Thoracic aorta (tissue), 2 donors: ENCODE data around the gene VPS35L. TPM values are rescaled to one million over a fixed set of nuclear protein-coding genes. Genes with fewer than 3 reads are reported as not detected.
A peak's percentile ranks its signal among the peaks of the same experiment; 100 is the strongest.

Source experiments
- ATAC-seq: fragments of 150-250 bp; one replicate; pipeline ENCODE4 v1.8.0; 2017; ENCODE audit warnings: low read depth; ENCODE audit not compliant: insufficient number of reproducible peaks, low FRiP score
- DNase-seq: peaks from one replicate; pipeline ENCODE4 v3.0.0-alpha.2; 2020; ENCODE audit warnings: low spot score
- H3K27ac ChIP-seq, 2 donors: fragments of 200-600 bp; sonication (generic); 1 replicate in 1 of 2; 2 replicates in 1 of 2; pipeline ENCODE4 v1.5.1; 2016; ENCODE audit warnings: mild to moderate bottlenecking in 2 of 2, moderate library complexity in 2 of 2
- H3K27me3 ChIP-seq: fragments of 200-600 bp; sonication (generic); replicated peaks from 2 replicates; pipeline ENCODE4 v1.6.0; 2016; ENCODE audit warnings: mild to moderate bottlenecking; ENCODE audit not compliant: insufficient read depth
- H3K36me3 ChIP-seq: fragments of 200-600 bp; sonication (generic); one replicate; pipeline ENCODE4 v1.5.1; 2016
- H3K4me1 ChIP-seq, 2 donors: fragments of 200-600 bp; sonication (generic); 1 replicate in 1 of 2; 2 replicates in 1 of 2; pipeline versions ENCODE4 v1.5.1 to v1.6.0; 2016; ENCODE audit warnings: low read depth in 2 of 2, mild to moderate bottlenecking in 1 of 2; ENCODE audit not compliant: control insufficient read depth in 1 of 2
- H3K4me3 ChIP-seq: fragments of 200-600 bp; sonication (generic); 2 replicates; pipeline ENCODE4 v1.5.1; 2016; ENCODE audit warnings: mild to moderate bottlenecking
- H3K9me3 ChIP-seq: fragments of 200-600 bp; sonication (generic); 2 replicates; pipeline ENCODE4 v1.5.1; 2016
- CTCF ChIP-seq: fragments of 200-600 bp; sonication (generic); IDR thresholded peaks from one replicate; pipeline ENCODE4 v1.5.1; 2019; ENCODE audit warnings: antibody characterized with exemption
- total RNA-seq, 2 donors: library from RNA; depleted of rRNA; stranded (reverse); fragments of >200 nt; gene quantifications; one replicate each; pipeline versions ENCODE4 v1.1.0 to v1.2.3, GENCODE V29; 2016

Gene VPS35L
- total RNA-seq, 2 donors from 2014 or later, result 38.2 to 41.6 TPM

GRCh38 chr16:19555938-19556771, 652 bp downstream of the VPS35L start:
- no peaks in the 10 kb centered on the region for H3K9me3 ChIP-seq
- ATAC-seq (no peak), DNase-seq (no peak)
- H3K27ac ChIP-seq, result peak overlapping the region; percentile 86 to 91
- H3K4me1 ChIP-seq, result peaks cover 7 to 12% of the 10 kb centered on the region in 2 donors
- peak overlapping the region; percentile 85 for H3K4me3 ChIP-seq
- TF ChIP-seq CTCF, result no peak
- no peaks in the 10 kb centered on the region for H3K27me3 ChIP-seq
- no peaks in the 10 kb centered on the region for H3K36me3 ChIP-seq

GRCh38 chr16:19559242-19559910, 3.9 kb downstream of the VPS35L start:
- H3K27me3 ChIP-seq, result no peaks in the 10 kb centered on the region
- peak; percentile 59 for TF ChIP-seq CTCF
- peaks cover 7 to 12% of the 10 kb centered on the region in 2 donors for H3K4me1 ChIP-seq
- ATAC-seq (no peak), DNase-seq (no peak)
- H3K9me3 ChIP-seq, result no peaks in the 10 kb centered on the region
- H3K27ac ChIP-seq, result no peak overlapping the region
- H3K4me3 ChIP-seq, result no peak overlapping the region
- no peaks in the 10 kb centered on the region for H3K36me3 ChIP-seq

GRCh38 chr16:19560078-19560477, 4.6 kb downstream of the VPS35L start:
- no peak overlapping the region for H3K27ac ChIP-seq
- H3K27me3 ChIP-seq, result no peaks in the 10 kb centered on the region
- H3K4me1 ChIP-seq, result peaks cover 4 to 12% of the 10 kb centered on the region in 2 donors
- H3K4me3 ChIP-seq, result no peak overlapping the region
- no peaks in the 10 kb centered on the region for H3K36me3 ChIP-seq
- ATAC-seq, result no peak
- H3K9me3 ChIP-seq, result no peaks in the 10 kb centered on the region
- no peak for TF ChIP-seq CTCF
- no peak for DNase-seq

- no peaks in the 10 kb centered on the region for H3K27me3 ChIP-seq
- no peak overlapping the region for H3K27ac ChIP-seq
- peaks cover 12% of the 10 kb centered on the region for H3K36me3 ChIP-seq
- no peaks in the 10 kb centered on the region for H3K4me1 ChIP-seq
- H3K4me3 ChIP-seq, result no peak overlapping the region
- ATAC-seq (no peak), DNase-seq (no peak)
- H3K9me3 ChIP-seq, result no peaks in the 10 kb centered on the region
- no peak for TF ChIP-seq CTCF
Observed at GRCh38 chr16:19563377-19563776, 7.9 kb downstream of the VPS35L start.

- Histone ChIP-seq H3K9me3 (no peaks in the 10 kb centered on the region), H3K27ac (no peak overlapping the region), H3K4me3 (no peak overlapping the region), H3K27me3 (no peaks in the 10 kb centered on the region), H3K36me3 (peaks cover 14% of the 10 kb centered on the region), H3K4me1 (no peaks in the 10 kb centered on the region)
- DNase-seq (no peak), ATAC-seq (no peak)
- TF ChIP-seq CTCF, result no peak
Observed at GRCh38 chr16:19566362-19566761, 10.9 kb downstream of the VPS35L start.
